SW480 (cell line): ENCODE results near the gene DHX32.
A peak's percentile ranks its signal among the peaks of the same experiment; 100 is the strongest.
"Not testable (repeated sequence)": the region's sequence is repeated elsewhere in the genome, so short reads cannot be mapped to it uniquely, and the experiment has no call there.

Experiments
- DNase-seq: peaks from one replicate; pipeline ENCODE4 v3.0.0-alpha.2; 2016; ENCODE audit warnings: low spot score

DHX32 gene

GRCh38 chr10:125895130-125896087 lies 14.3 kb upstream of the DHX32 start:
- DNase-seq: peak; percentile 46

- DNase-seq: not testable (repeated sequence)
These were observed 13.1 kb upstream of the DHX32 start for GRCh38 chr10:125894176-125894575.

DNA sequence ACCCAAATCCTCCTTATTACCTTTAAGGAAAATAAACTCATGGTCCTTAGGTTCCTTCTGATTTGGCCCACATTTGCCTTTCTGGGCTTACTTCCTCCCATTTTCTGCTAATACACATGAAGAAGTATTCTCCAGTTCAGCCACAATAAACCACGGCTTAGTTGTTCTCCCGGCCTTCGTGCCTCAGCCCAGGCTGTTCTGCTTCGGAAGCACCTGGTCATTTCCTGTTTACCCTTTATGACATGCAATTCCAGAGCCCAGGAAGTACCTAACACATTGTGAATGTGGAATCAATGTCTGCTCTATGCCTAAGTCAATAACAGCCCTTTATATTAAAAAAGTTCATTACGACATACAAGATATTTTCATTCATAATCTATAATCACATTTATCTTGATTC lies 11.3 kb upstream of the DHX32 start:
- DNase-seq: peak; percentile 31

DNA sequence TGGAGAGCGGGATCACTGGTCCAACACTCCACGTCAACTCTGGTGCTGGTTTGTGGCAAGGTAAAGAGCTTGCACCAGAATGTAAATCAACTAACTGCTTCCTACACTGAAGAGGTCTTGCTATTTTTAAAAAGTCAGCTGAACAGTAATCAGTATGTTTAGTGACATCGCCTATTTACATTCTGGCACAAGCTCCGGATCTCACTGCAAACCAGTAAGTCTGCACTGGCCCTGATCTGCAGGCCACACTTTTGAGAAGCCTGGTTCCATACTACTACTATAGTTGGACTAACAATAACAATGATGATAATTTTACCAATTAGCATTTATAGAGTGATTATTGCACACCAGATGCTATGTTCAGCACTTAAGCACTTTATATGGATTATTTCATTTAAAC lies 8.3 kb upstream of the DHX32 start:
- DNase-seq: not testable (repeated sequence)

DNA sequence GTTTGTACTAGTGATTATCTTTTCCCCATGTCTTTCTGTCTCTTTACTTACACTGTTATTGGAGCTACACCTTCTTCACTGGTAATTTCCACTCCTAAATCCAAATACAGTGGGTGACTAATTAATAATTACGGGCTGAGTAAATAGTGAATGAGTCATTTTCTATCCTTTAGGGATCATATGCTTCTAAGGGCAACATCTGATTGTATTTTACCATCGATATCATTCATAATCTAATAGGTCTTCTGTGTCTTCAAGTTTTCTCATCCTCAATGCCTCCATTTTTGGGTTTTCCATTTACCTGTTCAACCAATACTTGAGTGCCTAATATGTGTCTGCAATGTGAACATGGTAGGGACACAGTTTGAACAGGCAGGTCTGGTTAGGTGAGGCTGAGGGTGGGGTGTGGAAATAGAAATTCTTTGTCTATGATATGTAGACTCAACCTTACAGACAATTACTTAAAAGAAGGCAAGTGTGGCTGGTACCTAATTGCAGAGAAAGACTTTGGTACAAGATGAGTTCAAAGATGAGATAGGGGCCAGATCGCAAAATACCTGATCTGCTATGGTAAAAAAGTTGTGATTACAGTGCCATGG lies 5.9 kb upstream of the DHX32 start:
- no peak for DNase-seq

DNA sequence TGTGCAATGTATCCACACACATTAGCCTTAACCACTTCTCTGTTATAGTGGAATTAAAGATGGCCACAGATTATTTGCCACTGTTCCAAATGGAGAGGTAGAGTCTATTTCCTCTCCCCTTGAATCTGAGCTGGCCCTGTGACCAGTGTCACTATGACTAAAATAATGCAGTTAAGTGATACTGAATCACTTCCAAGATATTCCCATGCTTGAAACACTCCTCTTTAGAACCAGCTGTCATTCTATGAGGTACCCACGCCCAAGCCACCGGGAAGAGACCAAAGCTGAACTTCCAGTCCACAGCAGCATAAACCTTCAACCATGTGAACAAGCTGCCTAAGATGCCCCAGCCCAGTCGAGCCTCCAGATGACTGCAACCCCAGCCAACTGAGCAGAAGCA lies 2.1 kb upstream of the DHX32 start:
- DNase-seq: no peak

DNA sequence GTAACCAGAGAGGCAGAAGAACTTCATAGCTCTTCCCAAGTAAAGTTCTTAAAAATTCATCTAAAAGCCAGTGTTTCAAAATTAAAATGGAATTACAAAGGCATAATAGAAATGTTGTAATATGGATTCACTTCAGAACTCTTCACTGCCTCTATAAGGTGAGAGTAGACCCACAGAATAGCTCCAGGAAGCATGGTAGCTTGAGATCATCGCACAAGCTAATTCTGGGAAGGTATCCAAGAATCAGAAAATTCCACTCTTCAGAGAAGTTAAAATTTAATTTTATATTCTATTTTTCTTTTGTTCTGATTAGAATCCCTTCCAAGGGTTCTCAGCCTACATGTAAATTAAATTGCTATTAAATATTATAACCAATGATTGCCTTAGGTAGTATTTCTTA lies 1.5 kb upstream of the DHX32 start:
- DNase-seq: no peak

- no peak for DNase-seq
These were observed 373 bp downstream of the DHX32 start for GRCh38 chr10:125880719-125881118.

DNA sequence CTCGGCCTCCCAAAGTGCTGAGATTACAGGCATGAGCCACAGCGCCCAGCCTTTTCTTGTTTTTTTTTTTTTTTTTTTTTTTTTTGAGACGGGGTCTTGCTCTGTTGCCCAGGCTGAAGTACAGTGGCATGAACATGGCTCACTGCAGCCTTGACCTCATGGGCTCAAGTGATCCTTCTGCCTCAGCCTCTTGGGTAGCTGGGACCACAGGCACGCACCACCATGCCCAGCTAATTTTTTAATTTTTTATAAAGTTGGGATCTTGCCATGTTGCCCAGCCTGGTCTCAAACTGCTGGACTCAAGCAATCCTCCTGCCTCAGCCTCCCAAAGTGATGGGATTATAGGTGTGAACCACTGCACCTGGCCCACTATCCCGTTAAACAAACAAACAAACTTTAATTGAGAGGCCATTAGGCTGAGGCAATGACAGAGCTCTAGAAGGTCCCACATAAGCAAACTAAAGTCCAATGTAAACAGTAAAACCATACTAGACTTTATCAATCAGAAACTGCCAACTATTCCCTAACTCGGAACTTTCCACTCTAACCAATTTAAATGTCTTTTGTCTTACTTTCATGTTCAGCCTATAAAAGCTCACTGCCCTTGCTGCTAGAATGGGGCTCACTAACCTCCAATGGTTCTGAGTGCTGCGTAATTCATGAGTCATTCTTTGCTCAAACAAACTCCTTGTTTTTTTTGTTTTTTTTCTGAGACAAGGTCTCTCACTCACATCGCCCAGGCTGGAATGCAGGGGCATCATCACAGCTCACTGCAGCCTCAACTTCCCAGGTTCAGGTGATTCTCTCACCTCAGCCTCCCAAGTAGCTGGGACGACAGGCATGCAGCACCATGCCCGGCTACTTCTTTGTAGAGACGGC lies 1.9 kb downstream of the DHX32 start:
- DNase-seq: peak; percentile 50

GRCh38 chr10:125871338-125871737 lies 9.8 kb downstream of the DHX32 start:
- no peak for DNase-seq

- peak; percentile 56 for DNase-seq
These were observed 12.6 kb downstream of the DHX32 start for GRCh38 chr10:125868372-125868975.

- no peak for DNase-seq
These were observed 14.6 kb downstream of the DHX32 start for GRCh38 chr10:125866421-125867029.

DNA sequence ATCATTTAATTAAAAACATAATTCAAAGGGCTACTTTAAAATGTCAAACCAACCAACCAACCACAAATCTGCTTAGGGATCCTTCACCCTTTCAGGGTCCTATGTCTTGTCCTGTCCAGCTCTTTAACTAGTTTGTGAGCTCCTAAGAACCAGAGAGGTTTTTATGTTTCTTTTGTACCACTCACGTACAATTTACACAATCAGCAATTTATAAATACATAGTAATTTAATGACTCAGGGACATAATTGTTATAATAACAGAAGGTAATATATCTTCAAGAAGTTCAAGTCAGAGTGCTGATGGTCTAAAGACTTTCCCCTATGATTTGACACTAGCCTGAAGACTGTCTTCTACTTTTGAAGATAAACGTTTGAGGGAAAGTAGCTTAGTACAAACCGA lies 16.0 kb downstream of the DHX32 start:
- no peak for DNase-seq

- no peak for DNase-seq
These were observed 21.8 kb downstream of the DHX32 start for GRCh38 chr10:125859128-125859817.

- DNase-seq: no peak
These were observed 23.8 kb downstream of the DHX32 start for GRCh38 chr10:125857185-125857760.

GRCh38 chr10:125852487-125852886 lies 28.6 kb downstream of the DHX32 start:
- DNase-seq: no peak

- DNase-seq: no peak
These were observed 30.0 kb downstream of the DHX32 start for GRCh38 chr10:125850766-125851731.

GRCh38 chr10:125849448-125849847 lies 31.6 kb downstream of the DHX32 start:
- DNase-seq: no peak

- DNase-seq: no peak
These were observed 32.2 kb downstream of the DHX32 start for GRCh38 chr10:125848857-125849256.
